H1 (cell line): Measurements from ENCODE around the gene GALNTL6. TPM values are rescaled to one million over a fixed set of nuclear protein-coding genes. Genes with fewer than 3 reads are reported as not detected.

Experiments
- CTCF ChIA-PET: fragments of 300-600 bp; sonication (Branson Sonifier 250); formaldehyde crosslinking; loops from one replicate; lab custom pipeline; 2021; ENCODE audit not compliant: partially characterized antibody; lab: Charles Lee
- POLR2A ChIA-PET: fragments of 300-600 bp; sonication (Branson Sonifier 250); formaldehyde crosslinking; loops from one replicate; lab custom pipeline; 2021; ENCODE audit warnings: inconsistent platforms; ENCODE audit not compliant: partially characterized antibody; lab: Charles Lee
- DNase-seq, 2 experiments: peaks; one replicate each; pipeline versions ENCODE4 v3.0.0 to v3.0.0-alpha.2; 2010 to 2022; ENCODE audit warnings: low spot score in 2 of 2, low read depth in 1 of 2, mixed read lengths in 1 of 2
- FAIRE-seq: peaks from 2 replicates; lab custom pipeline; 2011; peaks lifted over from hg19 to GRCh38; lab: Jason Lieb, UNC
- H2AFZ ChIP-seq: 2 replicates; pipeline ENCODE4 v1.8.1; 2012; ENCODE audit warnings: low read length, inconsistent platforms
- H2AK5ac ChIP-seq: 2 replicates; pipeline ENCODE4 v1.6.1; 2013; ENCODE audit warnings: low read depth, low read length
- H2BK120ac ChIP-seq: replicated peaks from 2 replicates; pipeline ENCODE3; 2013; ENCODE audit warnings: low read depth, low read length, inconsistent platforms
- H2BK12ac ChIP-seq: 2 replicates; pipeline ENCODE4 v1.6.1; 2013; ENCODE audit warnings: low read depth, low read length
- H2BK15ac ChIP-seq: 2 replicates; pipeline ENCODE4 v1.6.1; 2013; ENCODE audit warnings: low read length
- H2BK20ac ChIP-seq: 2 replicates; pipeline ENCODE4 v1.6.1; 2013; ENCODE audit warnings: low read length
- H2BK5ac ChIP-seq: 2 replicates; pipeline ENCODE4 v1.6.1; 2013; ENCODE audit warnings: low read depth, low read length
- H3K14ac ChIP-seq: 2 replicates; pipeline ENCODE4 v1.6.1; 2013; ENCODE audit warnings: inconsistent platforms; ENCODE audit not compliant: insufficient read length
- H3K18ac ChIP-seq: 2 replicates; pipeline ENCODE4 v1.6.1; 2013; ENCODE audit warnings: low read length; ENCODE audit errors: extremely low read depth
- H3K23ac ChIP-seq: 2 replicates; pipeline ENCODE4 v1.6.1; 2013; ENCODE audit warnings: inconsistent platforms; ENCODE audit not compliant: insufficient read length
- H3K23me2 ChIP-seq: 2 replicates; pipeline ENCODE4 v1.6.1; 2013; ENCODE audit warnings: low read depth, low read length
- H3K27ac ChIP-seq: 2 replicates; pipeline ENCODE4 v1.6.1; 2011; ENCODE audit warnings: low read depth, low read length, inconsistent platforms
- H3K27me3 ChIP-seq, 4 experiments: replicated peaks in 1 of 4; 1 replicate in 1 of 4; 2 replicates in 3 of 4; pipeline versions ENCODE4 v1.6.1 to v1.8.1; 2011 to 2013; ENCODE audit warnings: low read length in 3 of 4, mild to moderate bottlenecking in 3 of 4, inconsistent platforms in 2 of 4, mixed read lengths in 2 of 4, moderate library complexity in 1 of 4; ENCODE audit not compliant: control insufficient read depth in 3 of 4, insufficient read depth in 3 of 4; ENCODE audit errors: extremely low read depth in 1 of 4
- H3K36me3 ChIP-seq, 4 experiments: 2 replicates each; pipeline versions ENCODE4 v1.6.1 to v1.8.1; 2011 to 2013; ENCODE audit warnings: mild to moderate bottlenecking in 4 of 4, low read length in 3 of 4, moderate library complexity in 2 of 4, control low read depth in 1 of 4, inconsistent platforms in 1 of 4; ENCODE audit not compliant: insufficient read depth in 4 of 4, control insufficient read depth in 2 of 4
- H3K4ac ChIP-seq: replicated peaks from 2 replicates; pipeline ENCODE3; 2013; ENCODE audit warnings: low read length, low read depth, mixed read lengths, inconsistent platforms; ENCODE audit not compliant: insufficient read length
- H3K4me1 ChIP-seq, 4 experiments: replicated peaks in 1 of 4; 1 replicate in 1 of 4; 2 replicates in 3 of 4; pipeline versions ENCODE4 v1.6.1 to v1.8.1; 2011 to 2013; ENCODE audit warnings: low read length in 3 of 4, inconsistent platforms in 2 of 4, mixed read lengths in 1 of 4; ENCODE audit not compliant: insufficient read depth in 4 of 4, control insufficient read depth in 3 of 4
- H3K4me2 ChIP-seq, 2 experiments: 2 replicates each; pipeline versions ENCODE4 v1.6.1 to v1.8.1; 2011 to 2013; ENCODE audit warnings: low read depth in 2 of 2, low read length in 2 of 2, control low read depth in 1 of 2, inconsistent platforms in 1 of 2, mild to moderate bottlenecking in 1 of 2; ENCODE audit not compliant: insufficient read depth in 1 of 2
- H3K4me3 ChIP-seq, 4 experiments: fragments of 200-600, 300-600 bp in 1 of 4; sonication (generic), shearing (Covaris generic), sonication (Bioruptor Twin) in 1 of 4; 2 replicates each; pipeline versions ENCODE4 v1.5.1 to v1.8.1; 2011 to 2016; ENCODE audit warnings: low read length in 4 of 4, low read depth in 3 of 4, control low read depth in 2 of 4, inconsistent platforms in 2 of 4, mild to moderate bottlenecking in 2 of 4, mixed read lengths in 1 of 4, moderate library complexity in 1 of 4; ENCODE audit not compliant: insufficient read depth in 2 of 4; ENCODE audit errors: extremely low read depth in 1 of 4
- H3K56ac ChIP-seq: replicated peaks from 2 replicates; pipeline ENCODE3; 2013; ENCODE audit warnings: low read depth, mild to moderate bottlenecking, mixed read lengths, low read length, inconsistent platforms; ENCODE audit not compliant: insufficient read length
- H3K79me1 ChIP-seq: 2 replicates; pipeline ENCODE4 v1.6.1; 2013; ENCODE audit warnings: low read depth, low read length, control low read depth
- H3K79me2 ChIP-seq, 2 experiments: 2 replicates each; pipeline versions ENCODE4 v1.6.1 to v1.8.1; 2012 to 2013; ENCODE audit warnings: low read length in 2 of 2, mild to moderate bottlenecking in 2 of 2, inconsistent platforms in 1 of 2; ENCODE audit not compliant: insufficient read depth in 2 of 2, control insufficient read depth in 1 of 2
- H3K9ac ChIP-seq, 4 experiments: replicated peaks in 1 of 4; 1 replicate in 1 of 4; 2 replicates in 3 of 4; pipeline versions ENCODE4 v1.6.1 to v1.8.1; 2011 to 2013; ENCODE audit warnings: low read depth in 3 of 4, low read length in 3 of 4, control low read depth in 2 of 4, mild to moderate bottlenecking in 2 of 4, moderate library complexity in 2 of 4, inconsistent platforms in 1 of 4; ENCODE audit errors: extremely low read depth in 1 of 4
- H3K9me3 ChIP-seq, 2 experiments: 2 replicates each; pipeline versions ENCODE4 v1.6.1 to v1.8.1; 2012 to 2013; ENCODE audit warnings: mild to moderate bottlenecking in 2 of 2, moderate library complexity in 2 of 2, control low read depth in 1 of 2, inconsistent platforms in 1 of 2, low read depth in 1 of 2, low read length in 1 of 2, mixed read lengths in 1 of 2; ENCODE audit not compliant: insufficient read depth in 2 of 2
- H4K20me1 ChIP-seq, 2 experiments: replicated peaks in 1 of 2; 2 replicates each; pipeline versions ENCODE3 to v1.8.1; 2011 to 2013; ENCODE audit warnings: inconsistent platforms in 2 of 2, low read length in 2 of 2, mild to moderate bottlenecking in 1 of 2; ENCODE audit not compliant: insufficient read depth in 2 of 2, control insufficient read depth in 1 of 2
- H4K5ac ChIP-seq: 2 replicates; pipeline ENCODE4 v1.6.1; 2013; ENCODE audit warnings: low read length, low read depth, mixed read lengths, inconsistent platforms; ENCODE audit not compliant: insufficient read length
- H4K8ac ChIP-seq: 2 replicates; pipeline ENCODE4 v1.8.0; 2013; ENCODE audit warnings: mild to moderate bottlenecking, moderate library complexity, low read length, inconsistent platforms; ENCODE audit not compliant: insufficient read depth; ENCODE audit errors: extremely low read depth
- H4K91ac ChIP-seq: replicated peaks from 2 replicates; pipeline ENCODE3; 2013; ENCODE audit warnings: low read length, mixed read lengths, inconsistent platforms; ENCODE audit not compliant: insufficient read length
- CEBPB ChIP-seq: IDR thresholded peaks from 2 replicates; pipeline ENCODE4 v1.6.1; 2012; ENCODE audit warnings: low read depth, low read length
- GABPA ChIP-seq: IDR thresholded peaks from 2 replicates; pipeline ENCODE4 v1.6.1; 2011; ENCODE audit warnings: mild to moderate bottlenecking, low read length, moderate library complexity, borderline replicate concordance; ENCODE audit not compliant: insufficient read depth
- HDAC2 ChIP-seq, 2 experiments: fragments of 300-600 bp in 1 of 2; sonication (generic) in 1 of 2; IDR thresholded peaks; 2 replicates each; pipeline ENCODE4 v1.6.1; 2011 to 2012; ENCODE audit warnings: low read depth in 2 of 2, low read length in 2 of 2, mild to moderate bottlenecking in 2 of 2, moderate library complexity in 2 of 2, borderline replicate concordance in 1 of 2, inconsistent platforms in 1 of 2
- JUND ChIP-seq: IDR thresholded peaks from 2 replicates; pipeline ENCODE4 v1.6.1; 2011; ENCODE audit warnings: mild to moderate bottlenecking, improper control_type of control experiment, low read length
- SIN3A ChIP-seq, 2 experiments: IDR thresholded peaks in 1 of 2; conservative IDR thresholded peaks in 1 of 2; 2 replicates each; pipeline ENCODE4 v1.6.1; 2011 to 2012; ENCODE audit warnings: low read length in 2 of 2, improper control_type of control experiment in 1 of 2, low read depth in 1 of 2, mild to moderate bottlenecking in 1 of 2
- TBP ChIP-seq: IDR thresholded peaks from 2 replicates; pipeline ENCODE4 v1.6.1; 2011; ENCODE audit warnings: low read depth, low read length, improper control_type of control experiment
- USF2 ChIP-seq: IDR thresholded peaks from 2 replicates; pipeline ENCODE4 v1.6.1; 2011; ENCODE audit warnings: low read length, improper control_type of control experiment
- WGBS, 2 experiments: shearing (Covaris generic) in 1 of 2; methylation state at CpG; one replicate each; pipeline versions ENCODE4 v1.1.6 to v1.1.7; 2013 to 2015; ENCODE audit warnings: low lambda C conversion rate in 2 of 2, mixed read lengths in 2 of 2, inconsistent platforms in 1 of 2, low coverage in 1 of 2, missing lambda C conversion rate in 1 of 2; ENCODE audit not compliant: insufficient replicate concordance in 2 of 2, insufficient coverage in 1 of 2, insufficient read length in 1 of 2; ENCODE audit errors: extremely low coverage in 1 of 2, missing lambda C conversion rate in 1 of 2; 5-methylcytosine and 5-hydroxymethylcytosine counted together
- polyA plus RNA-seq, 7 experiments: library from polyadenylated mRNA; depleted of rRNA in 3 of 7; stranded (reverse) in 5 of 7; unstranded in 2 of 7; fragments of >200 nt in 5 of 7; fragments of 200-250 nt in 2 of 7; gene quantifications; 1 replicate in 5 of 7; 2 replicates in 1 of 7; 4 replicates in 1 of 7; pipeline versions ENCODE4 v1.2.1 to v1.2.3, GENCODE V29; 2011 to 2013; ENCODE audit warnings: missing spikeins in 2 of 7, mixed read lengths in 2 of 7
- total RNA-seq: library from RNA; stranded (reverse); fragmentation: NEBNext Ultra II Directional; extraction: Animal tissue kit (Norgen Biotek cat#: 25700); gene quantifications from 2 replicates; pipeline ENCODE4 v1.2.1, GENCODE V29; 2021

GALNTL6 gene
- total and polyA plus RNA-seq, 2 of the 8 experiments (the other 6 are each of a cell fraction or from before 2014, with no cell fraction given) = 0.03 to 0.32 TPM

- no peak for DNase-seq
- Histone ChIP-seq H3K4me1 (no peaks in the 10 kb centered on the region), H4K20me1 (no peaks in the 10 kb centered on the region), H4K8ac (no peak overlapping the region), H3K4ac (no peak overlapping the region), H3K27ac (no peak overlapping the region), H4K5ac (no peak overlapping the region), H2BK120ac (no peak overlapping the region), H2BK5ac (no peak overlapping the region), H3K79me2 (no peaks in the 10 kb centered on the region), H3K4me2 (no peak overlapping the region), H3K9ac (no peak overlapping the region), H2BK15ac (no peak overlapping the region), H3K14ac (no peak overlapping the region), H2BK20ac (no peak overlapping the region), H3K27me3 (no peaks in the 10 kb centered on the region), H3K56ac (no peak overlapping the region), H3K18ac (no peak overlapping the region), H2AFZ (no peak overlapping the region; the same call in 1 of the 2 replicates), H2AK5ac (no peak overlapping the region), H3K23me2 (no peaks in the 10 kb centered on the region), H3K79me1 (no peaks in the 10 kb centered on the region), H2BK12ac (no peak overlapping the region), H3K36me3 (no peaks in the 10 kb centered on the region), H3K4me3 (no peak overlapping the region), H4K91ac (no peak overlapping the region), H3K9me3 (no peaks in the 10 kb centered on the region), H3K23ac (no peak overlapping the region)
- 91% methylated on average over 3 of the region's 3 CpGs; no CpG with 5 or more reads in 1 of the 2 experiments for WGBS, 2 experiments
- ChIA-PET POLR2A (no interaction called here), CTCF (interaction anchor here (1.0 kb wide), 1 partner anchor 292 kb away, joined by 4 read pairs; no protein-coding TSS in a partner anchor)
- no peak for FAIRE-seq
- no peak for TF ChIP-seq USF2
- TF ChIP-seq HDAC2 (IDR thresholded peaks at IDR 0.05; ENCODE audit: borderline replicate concordance in 1 of 2, low read depth in 2 of 2, low read length in 2 of 2) = no peak
- no peak for TF ChIP-seq JUND
- no peak for TF ChIP-seq CEBPB
- TF ChIP-seq GABPA = no peak
- no peak for TF ChIP-seq SIN3A (conservative IDR thresholded peaks at IDR 0.05 in 1 of 2, IDR thresholded peaks at IDR 0.05 in 1 of 2; ENCODE audit: low read depth in 1 of 2, low read length in 2 of 2)
- no peak for TF ChIP-seq TBP
Measured at GRCh38 chr4:173008436-173008835, 1195.2 kb downstream of the GALNTL6 start.
